GM11168 (cell line): ENCODE measurements around the gene TAF12.
"Not testable (repeated sequence)": the region's sequence is repeated elsewhere in the genome, so short reads cannot be mapped to it uniquely, and the experiment has no call there.

Source experiments
- in situ Hi-C: fragments of 300-500 bp; cut with MboI; formaldehyde crosslinking; loops from one replicate; pipeline ENCODE4 v1.12.0; 2022; ENCODE audit warnings: low sequenced_read_pairs; ENCODE audit not compliant: unreplicated experiment

Gene TAF12

GRCh38 chr1:28642847-28643635 lies at the start of gene TAF12:
Gene TAF12 (minus strand): TSS chr1:28643067. CDS start chr1:28622081, 20,986 bp downstream.
- in situ Hi-C loops: no loop called here

- in situ Hi-C loops: not testable (repeated sequence)
Observed at GRCh38 chr1:28691627-28692026, 48.8 kb upstream of the TAF12 start.

GRCh38 chr1:28684937-28685336 lies 42.1 kb upstream of the TAF12 start:
- in situ Hi-C loops: no loop called here

- in situ Hi-C loops: no loop called here
Observed at GRCh38 chr1:28682840-28683239, 40.0 kb upstream of the TAF12 start.

DNA sequence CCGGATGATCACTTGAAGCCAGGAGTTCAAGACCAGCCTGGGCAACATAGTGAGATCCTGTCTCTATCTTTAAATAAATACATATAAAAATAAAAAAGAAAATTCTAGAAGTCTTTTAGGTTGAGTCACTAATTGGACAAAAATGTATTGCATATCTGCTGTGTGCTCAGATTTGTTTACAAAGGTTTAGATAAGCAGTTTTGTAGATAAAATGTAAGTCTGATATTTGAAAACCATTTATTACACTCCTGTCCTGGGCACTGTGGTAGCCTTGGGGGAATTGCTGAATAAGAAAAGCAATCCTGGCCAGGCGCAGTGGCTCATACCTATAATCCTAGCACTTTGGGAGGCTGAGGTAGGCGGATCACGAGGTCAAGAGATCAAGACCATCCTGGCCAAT lies 37.3 kb upstream of the TAF12 start:
- in situ Hi-C loops: no loop called here

GRCh38 chr1:28675924-28676257 lies 33.0 kb upstream of the TAF12 start:
- in situ Hi-C loops: no loop called here

GRCh38 chr1:28672971-28673370 lies 30.1 kb upstream of the TAF12 start:
- in situ Hi-C loops: not testable (repeated sequence)

DNA sequence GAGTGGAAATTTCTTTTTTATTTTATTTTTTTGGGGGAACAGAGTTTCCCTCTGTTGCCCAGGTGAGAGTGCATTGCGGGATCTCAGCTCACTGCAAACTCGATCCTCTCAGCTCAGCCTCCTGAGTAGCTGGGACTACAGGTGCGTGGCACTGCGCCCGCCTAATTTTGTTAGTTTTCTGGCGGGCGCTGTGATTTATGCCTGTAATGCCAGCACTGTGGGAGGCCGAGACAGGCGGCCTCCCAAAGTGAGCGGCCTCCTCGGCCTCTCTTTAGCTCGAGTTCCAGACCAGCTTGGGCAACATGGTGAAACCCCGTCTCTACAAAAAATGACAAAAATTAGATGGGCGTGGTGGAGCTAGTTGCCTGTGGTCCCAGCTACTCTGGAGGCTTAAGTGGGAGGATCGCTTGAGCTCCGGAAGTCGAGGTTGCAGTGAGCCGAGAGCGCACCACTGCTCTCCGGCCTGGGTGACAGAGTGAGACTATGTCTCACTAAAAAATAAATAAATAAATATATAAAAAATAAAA lies 28.4 kb upstream of the TAF12 start:
- in situ Hi-C loops: no loop called here

GRCh38 chr1:28668956-28669723 lies 26.3 kb upstream of the TAF12 start:
- in situ Hi-C loops: no loop called here

DNA sequence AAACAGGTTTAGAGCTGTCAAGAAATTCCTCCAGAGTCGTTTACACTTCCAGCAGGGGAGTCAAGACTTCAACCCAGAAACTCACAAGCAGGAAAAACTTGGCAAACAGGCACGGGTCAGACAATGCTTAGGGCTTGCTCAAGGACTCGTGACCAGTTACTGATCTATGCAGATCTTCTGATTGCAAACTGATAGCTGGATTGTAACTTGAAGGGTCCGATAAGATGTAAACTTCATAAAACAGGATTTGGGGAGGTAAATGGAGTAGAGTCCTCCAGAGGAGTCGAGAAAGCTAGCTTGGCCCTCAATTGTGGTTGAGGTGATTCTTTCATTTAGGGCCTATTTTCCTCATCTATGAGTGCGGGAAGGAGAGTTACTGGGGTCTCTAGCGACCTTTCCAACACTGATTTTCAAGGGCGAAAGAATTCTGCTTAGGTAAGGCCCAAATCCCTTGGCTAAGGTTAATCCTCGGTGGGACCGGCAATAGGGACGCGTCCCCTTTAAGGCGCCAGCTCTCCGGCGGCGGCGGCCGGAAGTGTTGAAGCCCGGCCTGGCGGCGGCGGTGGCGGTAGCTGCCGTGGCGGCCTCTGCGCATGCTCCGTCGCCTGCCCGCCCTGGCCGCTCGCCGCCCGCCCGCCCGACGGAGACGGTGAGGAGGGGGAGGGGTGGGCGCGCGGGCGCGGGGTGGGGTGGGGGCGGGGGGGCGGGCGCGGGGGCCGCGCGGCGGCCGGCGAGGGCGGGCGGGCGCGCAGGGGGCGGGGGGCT lies 25.5 kb upstream of the TAF12 start, which contains the start of gene GMEB1:
Gene GMEB1 (plus strand): TSS at position 594 of the 765 bp plus-strand sequence. CDS start 14,829 bp downstream, outside the sequence.
- in situ Hi-C loops: no loop called here

DNA sequence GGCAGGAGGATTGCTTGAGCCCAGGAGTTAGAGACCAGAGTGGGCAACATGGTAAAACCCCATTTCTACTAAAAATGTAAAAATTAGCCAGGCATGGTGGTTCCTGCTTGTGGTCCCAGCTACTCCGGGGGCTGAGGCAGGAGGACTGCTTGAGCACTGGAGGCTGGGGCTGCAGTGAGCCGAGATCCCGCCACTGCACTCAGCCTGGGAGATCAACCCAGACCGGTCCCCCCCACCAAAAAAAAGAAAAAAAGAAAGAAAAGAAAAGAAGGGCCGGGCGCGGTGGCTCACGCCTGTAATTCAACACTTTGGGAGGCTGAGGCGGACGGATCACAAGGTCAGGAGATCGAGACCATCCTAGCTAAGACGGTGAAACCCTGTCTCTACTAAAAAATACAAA lies 23.9 kb upstream of the TAF12 start:
- in situ Hi-C loops: no loop called here

GRCh38 chr1:28663871-28664470 lies 21.1 kb upstream of the TAF12 start:
- in situ Hi-C loops: no loop called here

GRCh38 chr1:28656335-28656734 lies 13.5 kb upstream of the TAF12 start:
- in situ Hi-C loops: no loop called here

GRCh38 chr1:28655448-28656311 lies 12.8 kb upstream of the TAF12 start:
- in situ Hi-C loops: not testable (repeated sequence)

DNA sequence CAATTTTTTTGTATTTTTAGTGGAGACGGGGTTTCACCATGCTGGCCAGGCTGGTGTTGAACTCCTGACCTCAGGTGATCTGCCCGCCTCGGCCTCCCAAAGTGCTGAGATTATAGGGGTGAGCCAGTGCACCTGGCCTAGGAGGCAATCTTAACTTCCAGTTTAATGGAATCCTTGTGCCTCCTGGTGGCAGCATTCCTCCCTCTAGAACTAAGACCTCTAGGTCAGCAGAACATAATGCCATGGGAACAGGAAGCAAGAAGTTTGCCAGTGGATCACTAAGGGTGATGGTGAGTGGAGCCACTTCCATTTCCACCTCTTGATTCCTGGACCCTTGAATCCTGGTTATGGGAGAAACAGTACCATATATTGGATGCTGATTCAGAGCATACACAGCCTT lies 11.0 kb upstream of the TAF12 start:
- in situ Hi-C loops: not testable (repeated sequence)

- in situ Hi-C loops: not testable (repeated sequence)
Observed at GRCh38 chr1:28653063-28653462, 10.2 kb upstream of the TAF12 start.

DNA sequence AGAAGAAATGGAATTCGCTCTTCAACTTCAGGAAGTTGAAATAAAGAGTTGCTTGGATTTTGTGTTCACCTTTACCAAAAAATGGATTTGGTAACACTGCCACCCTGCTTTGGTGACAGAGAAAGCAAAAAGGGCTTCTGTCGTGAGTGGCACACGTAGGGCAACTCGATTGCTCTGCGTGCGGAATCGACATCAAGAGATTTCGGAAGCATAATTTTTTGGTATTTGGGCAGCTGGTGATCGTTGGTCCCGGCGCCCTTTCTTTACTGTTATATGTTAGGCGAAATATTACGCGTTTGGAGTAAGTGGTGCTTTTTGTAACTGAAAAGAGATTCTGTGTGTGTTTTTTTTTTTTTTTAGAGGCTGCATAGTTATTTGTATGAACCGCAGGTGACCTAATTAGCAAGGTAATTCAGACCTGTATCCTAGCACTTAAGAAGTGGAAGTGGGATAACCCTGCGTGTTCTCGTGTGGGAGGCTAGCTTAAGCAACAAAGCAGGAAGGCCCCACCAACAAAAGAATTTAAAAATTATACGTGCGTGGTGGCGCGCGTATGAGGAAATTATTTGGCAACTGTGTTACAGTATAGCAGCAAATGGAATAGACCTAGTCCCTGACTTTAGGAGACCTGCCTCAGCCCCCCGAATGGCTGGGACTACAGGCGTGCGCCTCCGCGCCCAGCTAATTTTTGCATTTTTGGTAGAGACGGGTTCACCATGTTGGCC lies 5.8 kb upstream of the TAF12 start, which contains the start of gene RNU11:
Gene RNU11 (plus strand): TSS at position 127 of the 725 bp plus-strand sequence.
- in situ Hi-C loops: no loop called here

GRCh38 chr1:28648008-28648473 lies 5.2 kb upstream of the TAF12 start:
- in situ Hi-C loops: no loop called here
